Chondrocyte (in vitro differentiated cells): ENCODE data around the gene UBN1. TPM values are rescaled to one million over a fixed set of nuclear protein-coding genes. Genes with fewer than 3 reads are reported as not detected.

Experiments used
- DNase-seq: peaks from one replicate; pipeline ENCODE4 v3.0.0; 2021; ENCODE audit warnings: mixed read lengths, low spot score
- H3K27ac Mint-ChIP-seq: one replicate; pipeline ENCODE4 v1.8.0; 2021; ENCODE audit warnings: mild to moderate bottlenecking, moderate library complexity, mixed read lengths; ENCODE audit not compliant: unreplicated experiment
- H3K27me3 Mint-ChIP-seq: 2 replicates; pipeline ENCODE4 v1.8.0; 2021; ENCODE audit warnings: low read depth, mixed read lengths
- H3K36me3 Mint-ChIP-seq: 2 replicates; pipeline ENCODE4 v1.8.0; 2021; ENCODE audit warnings: low read depth, mixed read lengths
- H3K4me1 Mint-ChIP-seq: 2 replicates; pipeline ENCODE4 v1.8.0; 2021; ENCODE audit warnings: low read depth, mild to moderate bottlenecking, mixed read lengths
- H3K4me3 Mint-ChIP-seq: one replicate; pipeline ENCODE4 v1.8.0; 2021; ENCODE audit warnings: mild to moderate bottlenecking, moderate library complexity, mixed read lengths; ENCODE audit not compliant: unreplicated experiment
- H3K9me3 Mint-ChIP-seq: 2 replicates; pipeline ENCODE4 v1.8.0; 2021; ENCODE audit warnings: low read depth, mixed read lengths
- long read RNA-seq: library from polyadenylated mRNA; stranded (forward); transcript quantifications from one replicate; pipeline ENCODE4 v2.0.0, GENCODE V29; 2021
- total RNA-seq: library from RNA; stranded (reverse); gene quantifications from 3 replicates; pipeline ENCODE4 v1.2.1, GENCODE V29; 2021
- TF ChIP-seq, protein P1 (sequence below): fragments of 200-600 bp; sonication (generic); IDR thresholded peaks from 2 replicates; pipeline ENCODE4 v1.5.0; 2021; ENCODE audit warnings: antibody characterized with exemption, mild to moderate bottlenecking, moderate library complexity

UBN1 gene
- total RNA-seq = 38.3 to 43.3 TPM (median 40.1 TPM) in 3 replicates
- long read RNA-seq, full-length matches to known transcripts = 6 of 52 reads
- long read RNA-seq, partial matches to known transcripts = 36 of 52 reads
- long read RNA-seq, other reads (novel, unspliced or antisense) = 10 of 52 reads

DNA sequence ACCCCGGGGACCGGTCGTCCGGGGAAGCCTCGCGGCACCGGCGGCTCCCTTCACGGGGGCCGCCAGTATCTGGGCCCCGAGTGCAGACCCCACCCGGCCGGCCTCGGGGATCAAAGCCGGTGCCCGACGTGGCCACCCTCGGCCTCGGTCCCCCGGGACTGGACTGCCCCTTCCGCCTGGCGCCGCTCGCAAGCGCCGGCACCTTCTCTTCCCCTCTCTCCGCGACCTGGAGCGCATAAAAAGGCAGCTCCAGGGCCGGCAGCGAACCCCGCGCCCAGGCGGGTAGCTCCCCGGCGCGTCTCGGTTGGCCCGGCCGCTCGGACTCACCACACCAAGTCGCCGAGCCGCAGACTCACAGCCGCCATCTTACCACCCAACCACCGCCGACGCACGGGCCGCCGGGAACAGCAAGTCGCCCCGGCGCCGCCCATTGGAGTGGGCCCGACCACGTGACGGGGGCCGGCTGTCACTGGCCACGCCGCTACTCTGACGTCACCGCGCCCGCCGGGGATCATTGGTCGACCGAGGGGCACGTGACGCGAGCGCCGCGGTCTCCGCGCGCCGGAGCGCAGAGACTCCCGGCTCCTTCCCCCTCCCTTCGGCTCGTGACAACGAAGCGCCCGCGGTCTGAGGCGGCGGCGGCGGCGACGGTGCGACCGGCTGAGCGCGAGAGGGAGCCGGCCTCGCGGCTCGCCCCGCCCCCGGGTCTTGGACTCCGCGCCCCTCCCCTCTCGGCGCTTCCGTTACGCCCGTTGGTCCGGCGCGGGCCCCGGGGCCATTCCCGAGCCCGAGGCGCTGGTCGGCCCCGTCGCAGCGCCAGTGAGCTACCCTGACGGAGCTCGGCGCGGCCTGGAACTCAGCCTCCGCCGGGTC is at the start of gene UBN1, which contains the start of gene GLYR1:
Gene UBN1, plus strand, starts transcription at position 581 of the 873 bp plus-strand sequence. CDS start 5,437 bp downstream, outside the sequence.
Gene GLYR1, minus strand, starts transcription at position 388 of the 873 bp plus-strand sequence. Its CDS starts 23 bp downstream, at position 365.
- DNase-seq = peak; percentile 100
- Mint-ChIP-seq H3K36me3 (peaks cover 9% of the 10 kb centered on the region), H3K9me3 (no peaks in the 10 kb centered on the region), H3K27ac (peak within 1 kb of the TSS; percentile 96), H3K27me3 (no peaks in the 10 kb centered on the region), H3K4me3 (peak within 1 kb of the TSS; percentile 89), H3K4me1 (peaks cover 57% of the 10 kb centered on the region)
- TF ChIP-seq, protein P1, sequence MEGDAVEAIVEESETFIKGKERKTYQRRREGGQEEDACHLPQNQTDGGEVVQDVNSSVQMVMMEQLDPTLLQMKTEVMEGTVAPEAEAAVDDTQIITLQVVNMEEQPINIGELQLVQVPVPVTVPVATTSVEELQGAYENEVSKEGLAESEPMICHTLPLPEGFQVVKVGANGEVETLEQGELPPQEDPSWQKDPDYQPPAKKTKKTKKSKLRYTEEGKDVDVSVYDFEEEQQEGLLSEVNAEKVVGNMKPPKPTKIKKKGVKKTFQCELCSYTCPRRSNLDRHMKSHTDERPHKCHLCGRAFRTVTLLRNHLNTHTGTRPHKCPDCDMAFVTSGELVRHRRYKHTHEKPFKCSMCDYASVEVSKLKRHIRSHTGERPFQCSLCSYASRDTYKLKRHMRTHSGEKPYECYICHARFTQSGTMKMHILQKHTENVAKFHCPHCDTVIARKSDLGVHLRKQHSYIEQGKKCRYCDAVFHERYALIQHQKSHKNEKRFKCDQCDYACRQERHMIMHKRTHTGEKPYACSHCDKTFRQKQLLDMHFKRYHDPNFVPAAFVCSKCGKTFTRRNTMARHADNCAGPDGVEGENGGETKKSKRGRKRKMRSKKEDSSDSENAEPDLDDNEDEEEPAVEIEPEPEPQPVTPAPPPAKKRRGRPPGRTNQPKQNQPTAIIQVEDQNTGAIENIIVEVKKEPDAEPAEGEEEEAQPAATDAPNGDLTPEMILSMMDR = peak; percentile 2

GRCh38 chr16:4797805-4798252 is 49.5 kb upstream of the UBN1 start:
- TF ChIP-seq, protein P1 = no peak
- Mint-ChIP-seq H3K4me3 (no peak overlapping the region), H3K27me3 (no peaks in the 10 kb centered on the region), H3K9me3 (no peaks in the 10 kb centered on the region), H3K4me1 (peaks cover 7% of the 10 kb centered on the region), H3K27ac (no peak overlapping the region), H3K36me3 (peaks cover 6% of the 10 kb centered on the region)
- no peak for DNase-seq

DNA sequence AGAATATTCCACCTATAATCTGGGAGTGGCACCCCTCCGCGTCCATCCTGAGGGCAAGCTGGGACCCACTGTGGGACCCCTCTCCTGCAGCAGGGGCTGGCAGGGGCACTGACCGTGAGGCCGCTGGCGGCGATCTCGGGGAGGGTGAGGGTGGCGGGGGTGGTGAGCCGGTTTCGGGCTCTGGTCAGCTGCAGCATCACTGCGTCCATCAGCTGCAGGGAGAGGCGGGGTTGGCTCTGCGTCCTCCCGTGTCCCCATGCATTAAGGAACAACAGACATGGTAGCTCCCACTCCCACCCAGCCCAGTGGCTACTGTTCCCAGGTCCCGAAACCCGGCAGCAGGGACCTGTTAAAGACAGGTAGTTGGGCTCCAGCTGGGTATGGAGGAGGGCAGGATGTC is 48.8 kb upstream of the UBN1 start:
- H3K4me3 Mint-ChIP-seq = no peak overlapping the region

DNA sequence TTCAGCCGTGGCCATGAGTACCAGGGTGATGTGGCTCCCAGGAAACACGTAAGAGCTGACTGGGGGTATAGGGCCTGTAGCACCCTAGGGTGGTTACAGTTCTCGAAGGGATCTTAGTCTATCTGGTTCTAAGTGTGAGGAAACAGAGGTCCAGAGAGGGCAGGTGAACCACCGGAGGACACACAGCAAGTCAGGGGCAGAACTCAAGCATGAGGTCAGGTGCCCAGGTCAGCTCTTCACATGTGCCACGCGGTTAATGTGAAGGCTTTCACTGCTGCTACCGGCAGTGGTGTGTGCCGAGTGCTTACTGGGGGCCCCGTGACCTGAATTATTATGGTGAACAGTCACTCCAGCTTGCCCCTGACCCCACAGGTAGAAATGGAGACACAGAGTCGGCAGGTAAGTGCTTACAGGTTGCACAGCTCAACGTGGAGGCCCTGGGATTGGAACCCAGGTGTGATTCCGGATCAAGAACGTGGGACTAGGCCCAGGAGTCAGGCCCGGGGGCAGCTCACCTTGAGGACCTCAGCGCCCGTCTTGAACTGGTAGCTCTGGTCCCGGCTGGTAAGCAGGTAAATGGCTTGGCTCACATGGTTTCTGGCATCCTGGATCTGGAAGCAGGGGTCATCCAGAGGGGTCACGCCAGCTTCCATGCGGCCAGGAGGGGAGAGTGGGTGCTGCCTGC is 48.0 kb upstream of the UBN1 start:
- peaks cover 8% of the 10 kb centered on the region for H3K36me3 Mint-ChIP-seq

More for the DNA sequence above, 48.8 kb upstream of the UBN1 start:
- no peaks in the 10 kb centered on the region for H3K9me3 Mint-ChIP-seq
- peaks cover 13% of the 10 kb centered on the region for H3K4me1 Mint-ChIP-seq
- DNase-seq = no peak
- TF ChIP-seq, protein P1 = no peak
- peaks cover 6% of the 10 kb centered on the region for H3K36me3 Mint-ChIP-seq
- no peak overlapping the region for H3K27ac Mint-ChIP-seq
- no peaks in the 10 kb centered on the region for H3K27me3 Mint-ChIP-seq

More for the DNA sequence above, 48.0 kb upstream of the UBN1 start:
- TF ChIP-seq, protein P1 = no peak
- no peak overlapping the region for H3K4me3 Mint-ChIP-seq
- H3K9me3 Mint-ChIP-seq = no peaks in the 10 kb centered on the region
- H3K27ac Mint-ChIP-seq = no peak overlapping the region
- peaks cover 20% of the 10 kb centered on the region for H3K4me1 Mint-ChIP-seq
- no peak for DNase-seq
- H3K27me3 Mint-ChIP-seq = no peaks in the 10 kb centered on the region
